Osteocyte (in vitro differentiated cells): ENCODE measurements around the gene C19orf38. TPM values are rescaled to one million over a fixed set of nuclear protein-coding genes. Genes with fewer than 3 reads are reported as not detected.

ENCODE experiments used
- DNase-seq: peaks from one replicate; pipeline ENCODE4 v3.0.0; 2021; ENCODE audit warnings: mixed read lengths; ENCODE audit not compliant: unreplicated experiment; ENCODE audit errors: extremely low spot score
- H3K27ac Mint-ChIP-seq: one replicate; pipeline ENCODE4 v1.8.0; 2021; ENCODE audit warnings: mild to moderate bottlenecking, mixed read lengths; ENCODE audit not compliant: unreplicated experiment
- H3K27me3 Mint-ChIP-seq: one replicate; pipeline ENCODE4 v1.8.0; 2021; ENCODE audit warnings: mixed read lengths; ENCODE audit not compliant: unreplicated experiment
- H3K36me3 Mint-ChIP-seq: one replicate; pipeline ENCODE4 v1.8.0; 2021; ENCODE audit warnings: mixed read lengths; ENCODE audit not compliant: unreplicated experiment
- H3K4me1 Mint-ChIP-seq: one replicate; pipeline ENCODE4 v1.8.0; 2021; ENCODE audit warnings: mixed read lengths; ENCODE audit not compliant: unreplicated experiment
- H3K4me3 Mint-ChIP-seq: one replicate; pipeline ENCODE4 v1.8.0; 2021; ENCODE audit warnings: mild to moderate bottlenecking, moderate library complexity, mixed read lengths; ENCODE audit not compliant: unreplicated experiment
- H3K9me3 Mint-ChIP-seq: one replicate; pipeline ENCODE4 v1.8.0; 2021; ENCODE audit warnings: mixed read lengths; ENCODE audit not compliant: unreplicated experiment
- CTCF ChIP-seq: fragments of 200-600 bp; sonication (generic); IDR thresholded peaks from 2 replicates; pipeline ENCODE4 v1.5.0; 2021; ENCODE audit warnings: antibody characterized with exemption, mild to moderate bottlenecking, moderate library complexity
- total RNA-seq: library from RNA; stranded (reverse); gene quantifications from 2 replicates; pipeline ENCODE4 v1.2.1, GENCODE V29; 2021

The C19orf38 gene
- total RNA-seq, 1 donor from 2014 or later: 0.27 TPM

GRCh38 chr19:10870501-10870954, 22.3 kb downstream of the C19orf38 start:
- Mint-ChIP-seq H3K27ac (peak overlapping the region; percentile 94), H3K27me3 (no peaks in the 10 kb centered on the region)
- DNase-seq: no peak

GRCh38 chr19:10870955-10871603, 22.9 kb downstream of the C19orf38 start, which contains the start of gene CARM1:
CARM1 (plus strand) TSS chr19:10871553; CDS start chr19:10871703, 150 bp downstream.
- no peaks in the 10 kb centered on the region for H3K27me3 Mint-ChIP-seq
- H3K4me3 Mint-ChIP-seq: peak within 1 kb of the TSS; percentile 94
- H3K4me1 Mint-ChIP-seq: peaks cover 19% of the 10 kb centered on the region
- H3K36me3 Mint-ChIP-seq: no peaks in the 10 kb centered on the region
- H3K9me3 Mint-ChIP-seq: no peaks in the 10 kb centered on the region
- TF ChIP-seq CTCF: peak; percentile 72
- DNase-seq: peak; percentile 100
- peak within 1 kb of the TSS; percentile 94 for H3K27ac Mint-ChIP-seq

More at GRCh38 chr19:10870501-10870954, 22.3 kb downstream of the C19orf38 start:
- TF ChIP-seq CTCF: no peak
- no peaks in the 10 kb centered on the region for H3K36me3 Mint-ChIP-seq
- no peaks in the 10 kb centered on the region for H3K9me3 Mint-ChIP-seq
- H3K4me1 Mint-ChIP-seq: peaks cover 19% of the 10 kb centered on the region
- peak overlapping the region; percentile 80 for H3K4me3 Mint-ChIP-seq

GRCh38 chr19:10871711-10872545, 23.7 kb downstream of the C19orf38 start:
- TF ChIP-seq CTCF: no peak
- peaks cover 19% of the 10 kb centered on the region for H3K4me1 Mint-ChIP-seq
- peak overlapping the region; percentile 94 for H3K4me3 Mint-ChIP-seq
- DNase-seq: no peak
- no peaks in the 10 kb centered on the region for H3K9me3 Mint-ChIP-seq
- H3K27me3 Mint-ChIP-seq: no peaks in the 10 kb centered on the region
- H3K27ac Mint-ChIP-seq: peak overlapping the region; percentile 93
- no peaks in the 10 kb centered on the region for H3K36me3 Mint-ChIP-seq

GRCh38 chr19:10872546-10873107, 24.4 kb downstream of the C19orf38 start:
- Mint-ChIP-seq H3K36me3 (no peaks in the 10 kb centered on the region), H3K4me3 (peak overlapping the region; percentile 94), H3K27me3 (no peaks in the 10 kb centered on the region), H3K27ac (peak overlapping the region; percentile 93), H3K9me3 (no peaks in the 10 kb centered on the region), H3K4me1 (peaks cover 19% of the 10 kb centered on the region)
- DNase-seq: no peak
- TF ChIP-seq CTCF: no peak
